Glutamatergic neuron (in vitro differentiated cells): Measurements from ENCODE around the gene LRRTM2. TPM values are rescaled to one million over a fixed set of nuclear protein-coding genes. Genes with fewer than 3 reads are reported as not detected.

ENCODE experiments used
- DNase-seq: peaks from one replicate; pipeline ENCODE4 v3.0.0; 2022
- H3K27ac Mint-ChIP-seq: one replicate; pipeline ENCODE4 v1.8.0; 2020; ENCODE audit warnings: mild to moderate bottlenecking, mixed read lengths, inconsistent platforms; ENCODE audit not compliant: unreplicated experiment
- H3K27me3 Mint-ChIP-seq: one replicate; pipeline ENCODE4 v1.8.0; 2020; ENCODE audit warnings: mild to moderate bottlenecking, moderate library complexity, mixed read lengths, inconsistent platforms; ENCODE audit not compliant: unreplicated experiment
- H3K36me3 Mint-ChIP-seq: one replicate; pipeline ENCODE4 v1.8.0; 2020; ENCODE audit warnings: mild to moderate bottlenecking, mixed read lengths, inconsistent platforms; ENCODE audit not compliant: unreplicated experiment
- H3K4me1 Mint-ChIP-seq: one replicate; pipeline ENCODE4 v1.8.0; 2020; ENCODE audit warnings: mild to moderate bottlenecking, low read depth, mixed read lengths, inconsistent platforms; ENCODE audit not compliant: unreplicated experiment
- H3K4me3 Mint-ChIP-seq: one replicate; pipeline ENCODE4 v1.8.0; 2020; ENCODE audit warnings: mild to moderate bottlenecking, mixed read lengths, inconsistent platforms; ENCODE audit not compliant: unreplicated experiment
- H3K9me3 Mint-ChIP-seq: one replicate; pipeline ENCODE4 v1.8.0; 2020; ENCODE audit warnings: mild to moderate bottlenecking, moderate library complexity, mixed read lengths, inconsistent platforms; ENCODE audit not compliant: unreplicated experiment
- CTCF ChIP-seq: fragments of 200-600 bp; sonication (generic); IDR thresholded peaks from one replicate; pipeline ENCODE4 v1.5.0; 2021; ENCODE audit not compliant: partially characterized antibody, unreplicated experiment
- total RNA-seq: library from RNA; stranded (reverse); fragmentation: NEBNext Ultra II Directional; extraction: Animal tissue kit (Norgen Biotek cat#: 25700); gene quantifications from one replicate; pipeline ENCODE4 v1.2.1, GENCODE V29; 2021; ENCODE audit not compliant: unreplicated experiment

Gene LRRTM2
- total RNA-seq, 1 donor from 2014 or later, result 28.9 TPM

GRCh38 chr5:138909734-138910133, 34.6 kb upstream of the LRRTM2 start:
- TF ChIP-seq CTCF, result no peak
- Mint-ChIP-seq H3K27ac (no peak overlapping the region), H3K4me1 (peaks cover 21% of the 10 kb centered on the region), H3K36me3 (no peaks in the 10 kb centered on the region), H3K27me3 (peaks cover 4% of the 10 kb centered on the region), H3K9me3 (peaks cover 6% of the 10 kb centered on the region), H3K4me3 (no peak overlapping the region)
- DNase-seq, result no peak

- H3K9me3 Mint-ChIP-seq, result peaks cover 8% of the 10 kb centered on the region
- peaks cover 5% of the 10 kb centered on the region for H3K36me3 Mint-ChIP-seq
- peaks cover 4% of the 10 kb centered on the region for H3K27me3 Mint-ChIP-seq
- DNase-seq, result no peak
- H3K27ac Mint-ChIP-seq, result no peak overlapping the region
- H3K4me3 Mint-ChIP-seq, result no peak overlapping the region
- peaks cover 23% of the 10 kb centered on the region for H3K4me1 Mint-ChIP-seq
- TF ChIP-seq CTCF, result no peak
Observed at GRCh38 chr5:138905541-138905940, 30.4 kb upstream of the LRRTM2 start.

- no peak for TF ChIP-seq CTCF
- H3K27me3 Mint-ChIP-seq, result peaks cover 2% of the 10 kb centered on the region
- H3K27ac Mint-ChIP-seq, result no peak overlapping the region
Observed at GRCh38 chr5:138903130-138903775, 28.1 kb upstream of the LRRTM2 start.

GRCh38 chr5:138901716-138902115, 26.6 kb upstream of the LRRTM2 start:
- DNase-seq, result no peak
- Mint-ChIP-seq H3K27ac (peak overlapping the region; percentile 79), H3K4me3 (no peak overlapping the region), H3K9me3 (peaks cover 9% of the 10 kb centered on the region), H3K27me3 (no peaks in the 10 kb centered on the region), H3K36me3 (peaks cover 5% of the 10 kb centered on the region), H3K4me1 (peaks cover 10% of the 10 kb centered on the region)
- no peak for TF ChIP-seq CTCF

More at GRCh38 chr5:138903130-138903775, 28.1 kb upstream of the LRRTM2 start:
- Mint-ChIP-seq H3K4me1 (peaks cover 10% of the 10 kb centered on the region), H3K9me3 (peaks cover 10% of the 10 kb centered on the region), H3K36me3 (peaks cover 5% of the 10 kb centered on the region), H3K4me3 (no peak overlapping the region)
- no peak for DNase-seq

- Mint-ChIP-seq H3K4me1 (peaks cover 11% of the 10 kb centered on the region), H3K27me3 (no peaks in the 10 kb centered on the region), H3K27ac (no peak overlapping the region), H3K4me3 (no peak overlapping the region), H3K36me3 (peaks cover 5% of the 10 kb centered on the region), H3K9me3 (peaks cover 7% of the 10 kb centered on the region)
- no peak for DNase-seq
- no peak for TF ChIP-seq CTCF
Observed at GRCh38 chr5:138900281-138900965, 25.3 kb upstream of the LRRTM2 start.
